ENCODE data around the gene OR9A2.

OR9A2 gene, protein sequence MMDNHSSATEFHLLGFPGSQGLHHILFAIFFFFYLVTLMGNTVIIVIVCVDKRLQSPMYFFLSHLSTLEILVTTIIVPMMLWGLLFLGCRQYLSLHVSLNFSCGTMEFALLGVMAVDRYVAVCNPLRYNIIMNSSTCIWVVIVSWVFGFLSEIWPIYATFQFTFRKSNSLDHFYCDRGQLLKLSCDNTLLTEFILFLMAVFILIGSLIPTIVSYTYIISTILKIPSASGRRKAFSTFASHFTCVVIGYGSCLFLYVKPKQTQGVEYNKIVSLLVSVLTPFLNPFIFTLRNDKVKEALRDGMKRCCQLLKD

GRCh38 chr7:143027032-143027431 lies at the start of gene OR9A2:
Gene OR9A2 (minus strand): TSS chr7:143027132. CDS start chr7:143027132, 0 bp downstream.
- no peak for DNase-seq (ENCODE audit: low read depth)
- TF ChIP-seq CTCF (conservative IDR thresholded peaks at IDR 0.05; ENCODE audit: control insufficient read depth, insufficient read depth, low read depth, low read length) = no peak
- no peak within 1 kb of the TSS for H3K4me3 ChIP-seq (ENCODE audit: control insufficient read depth, low read depth, low read length)

- H3K4me3 ChIP-seq (ENCODE audit: control insufficient read depth, low read depth, low read length) = no peak overlapping the region
- DNase-seq (ENCODE audit: low read depth) = no peak
- TF ChIP-seq CTCF (conservative IDR thresholded peaks at IDR 0.05; ENCODE audit: control insufficient read depth, insufficient read depth, low read depth, low read length) = no peak
Measured at GRCh38 chr7:143074141-143074540, 47.2 kb upstream of the OR9A2 start.

DNA sequence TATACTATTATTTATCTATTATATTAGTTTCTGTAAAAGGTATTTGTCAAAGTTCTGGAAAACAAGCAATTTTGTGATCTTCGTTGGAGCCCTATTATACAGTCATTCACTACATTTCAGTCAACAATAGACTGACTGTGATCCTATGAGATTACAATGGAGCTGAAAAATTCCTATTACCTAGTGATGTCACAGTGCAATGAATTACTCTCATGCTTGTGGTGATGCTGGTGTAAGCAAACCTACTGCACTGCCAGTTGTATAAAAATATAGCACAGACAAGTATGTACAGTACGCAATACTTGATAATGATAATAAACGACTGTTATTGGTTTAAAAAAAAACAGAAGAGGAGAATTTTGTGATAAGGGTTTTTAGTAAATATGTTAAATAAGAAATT lies 46.6 kb upstream of the OR9A2 start:
- DNase-seq (ENCODE audit: low read depth) = no peak
- no peak for TF ChIP-seq CTCF (conservative IDR thresholded peaks at IDR 0.05; ENCODE audit: control insufficient read depth, insufficient read depth, low read depth, low read length)
- no peak overlapping the region for H3K4me3 ChIP-seq (ENCODE audit: control insufficient read depth, low read depth, low read length)

DNA sequence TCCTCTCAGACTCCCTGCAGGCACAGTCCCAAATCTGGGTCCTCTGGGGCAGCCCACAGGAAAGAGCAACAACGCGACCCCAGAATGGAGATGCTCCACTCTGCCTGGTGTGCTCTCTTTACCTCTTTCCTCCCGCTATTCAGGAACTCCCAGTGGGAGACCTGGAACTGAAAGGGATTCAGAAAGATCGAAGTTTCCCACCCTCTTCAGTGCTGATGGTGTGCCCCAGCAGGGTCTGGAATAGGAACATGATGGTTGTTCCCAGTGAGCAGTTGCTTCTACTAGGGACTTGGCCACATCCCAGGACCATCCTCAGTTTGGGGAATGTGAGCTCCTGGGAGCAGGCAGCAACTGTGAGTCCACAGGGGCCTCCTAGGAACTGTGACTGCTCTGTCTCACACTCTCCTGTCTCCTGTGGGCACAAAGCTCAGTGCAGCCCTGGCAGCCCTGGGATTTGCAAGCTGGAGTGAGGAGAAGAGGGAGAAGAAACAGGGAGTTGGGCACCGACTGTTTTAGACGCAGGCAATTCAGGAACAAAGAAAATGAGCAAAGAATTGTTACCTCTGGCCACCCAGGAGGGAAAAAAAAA lies 43.1 kb upstream of the OR9A2 start:
- no peak for TF ChIP-seq CTCF (conservative IDR thresholded peaks at IDR 0.05; ENCODE audit: control insufficient read depth, insufficient read depth, low read depth, low read length)
- DNase-seq (ENCODE audit: low read depth) = no peak
- no peak overlapping the region for H3K4me3 ChIP-seq (ENCODE audit: control insufficient read depth, low read depth, low read length)

- TF ChIP-seq CTCF (conservative IDR thresholded peaks at IDR 0.05; ENCODE audit: control insufficient read depth, insufficient read depth, low read depth, low read length) = no peak
- no peak for DNase-seq (ENCODE audit: low read depth)
- no peak overlapping the region for H3K4me3 ChIP-seq (ENCODE audit: control insufficient read depth, low read depth, low read length)
Measured at GRCh38 chr7:143068446-143068845, 41.5 kb upstream of the OR9A2 start.

- no peak overlapping the region for H3K4me3 ChIP-seq (ENCODE audit: control insufficient read depth, low read depth, low read length)
- DNase-seq (ENCODE audit: low read depth) = no peak
- TF ChIP-seq CTCF (conservative IDR thresholded peaks at IDR 0.05; ENCODE audit: control insufficient read depth, insufficient read depth, low read depth, low read length) = no peak
Measured at GRCh38 chr7:143063741-143064140, 36.8 kb upstream of the OR9A2 start.

Data from fibroblast of mammary gland (primary cell).